Measurements from ENCODE around the gene ITFG2. TPM values are rescaled to one million over a fixed set of nuclear protein-coding genes. Genes with fewer than 3 reads are reported as not detected.
A peak's percentile ranks its signal among the peaks of the same experiment; 100 is the strongest.

Gene ITFG2
- total RNA-seq, 2 experiments from 2014 or later = 25.4 to 25.8 TPM

DNA sequence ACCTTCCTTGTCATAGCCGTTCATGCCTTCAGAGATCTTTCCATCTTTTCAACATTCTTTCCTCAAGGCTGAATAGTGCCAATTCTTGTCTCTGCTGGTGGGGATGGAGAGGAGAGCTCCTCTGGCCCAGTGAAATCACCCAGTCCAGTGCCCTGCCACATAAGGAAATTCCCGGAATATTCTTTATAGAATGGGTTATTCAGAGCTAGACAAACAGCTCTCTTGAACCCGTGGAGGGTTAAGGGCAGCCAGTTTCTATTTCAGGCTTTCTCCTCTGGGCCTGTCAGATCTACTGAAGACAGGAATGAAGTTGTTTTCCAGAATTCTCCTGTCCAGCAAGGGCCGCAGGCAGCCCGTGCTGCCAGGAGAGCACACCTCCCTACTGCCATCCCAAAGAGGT, 30.5 kb downstream of the ITFG2 start:
- Mint-ChIP-seq H3K36me3 (ENCODE audit: low read depth) (peaks cover 20% of the 10 kb centered on the region), H3K9me3 (no peaks in the 10 kb centered on the region), H3K4me1 (ENCODE audit: low read depth) (no peaks in the 10 kb centered on the region), H3K27me3 (no peaks in the 10 kb centered on the region), H3K4me3 (no peak overlapping the region), H3K27ac (no peak overlapping the region)
- TF ChIP-seq, protein P1, sequence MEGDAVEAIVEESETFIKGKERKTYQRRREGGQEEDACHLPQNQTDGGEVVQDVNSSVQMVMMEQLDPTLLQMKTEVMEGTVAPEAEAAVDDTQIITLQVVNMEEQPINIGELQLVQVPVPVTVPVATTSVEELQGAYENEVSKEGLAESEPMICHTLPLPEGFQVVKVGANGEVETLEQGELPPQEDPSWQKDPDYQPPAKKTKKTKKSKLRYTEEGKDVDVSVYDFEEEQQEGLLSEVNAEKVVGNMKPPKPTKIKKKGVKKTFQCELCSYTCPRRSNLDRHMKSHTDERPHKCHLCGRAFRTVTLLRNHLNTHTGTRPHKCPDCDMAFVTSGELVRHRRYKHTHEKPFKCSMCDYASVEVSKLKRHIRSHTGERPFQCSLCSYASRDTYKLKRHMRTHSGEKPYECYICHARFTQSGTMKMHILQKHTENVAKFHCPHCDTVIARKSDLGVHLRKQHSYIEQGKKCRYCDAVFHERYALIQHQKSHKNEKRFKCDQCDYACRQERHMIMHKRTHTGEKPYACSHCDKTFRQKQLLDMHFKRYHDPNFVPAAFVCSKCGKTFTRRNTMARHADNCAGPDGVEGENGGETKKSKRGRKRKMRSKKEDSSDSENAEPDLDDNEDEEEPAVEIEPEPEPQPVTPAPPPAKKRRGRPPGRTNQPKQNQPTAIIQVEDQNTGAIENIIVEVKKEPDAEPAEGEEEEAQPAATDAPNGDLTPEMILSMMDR (IDR thresholded peaks at IDR 0.05) = no peak
- no peak for ATAC-seq
- CTCF ChIA-PET = interaction anchor here (1.1 to 1.2 kb wide), 2 partner anchors 11 to 101 kb away, joined by 3 read pairs; no protein-coding TSS in a partner anchor
- intact Hi-C loops (cut with micrococcal nuclease) = no loop called here
- POLR2A ChIA-PET = no interaction called here
- no peak for DNase-seq

DNA sequence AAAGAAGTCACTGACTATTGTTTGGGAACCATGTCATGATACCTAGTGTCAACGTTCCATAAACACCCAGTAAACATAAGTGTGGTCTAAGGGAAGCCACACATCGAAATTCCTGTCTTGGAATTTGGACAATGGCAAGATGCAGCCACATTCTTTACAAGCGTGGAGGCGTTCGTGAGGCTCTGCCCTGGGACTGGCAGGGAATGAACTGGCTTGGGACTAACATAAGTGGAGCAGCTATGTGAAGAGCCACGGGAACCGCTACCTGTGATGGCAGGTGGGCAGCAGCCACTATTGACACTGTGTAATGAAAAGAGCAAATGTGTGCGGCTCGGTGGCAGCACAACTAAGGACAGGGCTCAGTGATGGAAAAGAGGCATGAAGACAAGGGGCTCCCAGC, 32.3 kb downstream of the ITFG2 start:
- ATAC-seq (no peak), DNase-seq (no peak)
- Mint-ChIP-seq H3K27ac (no peak overlapping the region), H3K9me3 (no peaks in the 10 kb centered on the region), H3K27me3 (no peaks in the 10 kb centered on the region), H3K36me3 (ENCODE audit: low read depth) (peaks cover 14% of the 10 kb centered on the region), H3K4me3 (no peak overlapping the region), H3K4me1 (ENCODE audit: low read depth) (no peaks in the 10 kb centered on the region)
- ChIA-PET CTCF (interaction anchor here (0.9 to 3.4 kb wide), 4 partner anchors 9 to 197 kb away, joined by 3 to 11 read pairs (median 4); partner anchors contain the start of gene TULP3), POLR2A (interaction anchor here (1.1 kb wide), 1 partner anchor 19 kb away, joined by 3 read pairs; no protein-coding TSS in a partner anchor)
- TF ChIP-seq, protein P1 (IDR thresholded peaks at IDR 0.05) = no peak
- intact Hi-C loops (cut with micrococcal nuclease) = no loop called here

DNA sequence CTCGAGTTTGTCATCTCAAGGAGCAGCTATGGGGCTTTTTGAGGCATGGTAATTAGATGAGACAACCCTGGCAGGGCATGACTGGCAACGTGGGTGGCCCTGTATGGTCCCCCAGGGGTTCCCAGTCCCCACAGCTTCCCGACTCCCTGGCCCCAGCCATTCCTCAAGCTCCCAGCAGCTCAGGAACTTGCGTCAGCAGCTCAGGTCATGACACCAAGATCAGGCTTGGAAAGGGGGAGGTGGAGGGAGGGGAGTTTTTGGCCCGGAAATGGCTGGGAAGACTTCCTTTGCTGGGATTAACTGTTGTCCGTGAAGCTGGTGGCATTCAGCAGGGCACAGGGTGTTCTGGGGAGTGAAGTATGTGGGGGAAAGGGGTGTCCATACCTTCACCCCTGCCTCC, 32.8 kb downstream of the ITFG2 start:
- Mint-ChIP-seq H3K9me3 (no peaks in the 10 kb centered on the region), H3K27me3 (no peaks in the 10 kb centered on the region), H3K36me3 (ENCODE audit: low read depth) (peaks cover 12% of the 10 kb centered on the region), H3K27ac (no peak overlapping the region), H3K4me3 (no peak overlapping the region), H3K4me1 (ENCODE audit: low read depth) (no peaks in the 10 kb centered on the region)
- intact Hi-C loops (cut with micrococcal nuclease) = no loop called here
- no peak for ATAC-seq
- no peak for DNase-seq
- ChIA-PET CTCF (interaction anchor here (0.7 to 3.4 kb wide), 8 partner anchors 9 to 197 kb away, joined by 3 to 11 read pairs (median 4); partner anchors contain the start of gene TULP3), POLR2A (interaction anchor here (0.9 to 1.1 kb wide), 3 partner anchors 9 to 28 kb away, joined by 3 read pairs; no protein-coding TSS in a partner anchor)
- TF ChIP-seq, protein P1 (IDR thresholded peaks at IDR 0.05) = no peak

DNA sequence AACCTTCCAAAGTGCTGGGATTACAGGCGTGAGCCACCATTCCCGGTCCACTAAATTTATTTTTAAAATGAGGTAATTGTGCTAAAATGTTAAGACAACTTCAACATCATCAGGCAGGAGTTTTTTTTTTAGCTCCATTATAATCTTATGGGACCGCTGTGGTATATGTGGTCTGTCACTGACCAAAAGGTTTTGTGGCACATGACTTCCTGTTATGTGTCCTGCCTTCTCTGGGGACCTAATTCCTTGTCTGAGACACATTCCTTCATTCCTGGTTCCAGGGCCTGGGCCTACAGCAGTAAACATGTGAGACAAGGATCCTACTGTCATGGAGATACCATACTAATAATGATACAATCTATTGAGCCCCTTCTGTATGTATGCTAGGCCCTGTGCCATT, 39.5 kb downstream of the ITFG2 start:
- ChIA-PET CTCF (interaction anchor here (1.0 kb wide), 1 partner anchor 23 kb away, joined by 3 read pairs; no protein-coding TSS in a partner anchor), POLR2A (no interaction called here)
- no peaks in the 10 kb centered on the region for H3K4me1 Mint-ChIP-seq (ENCODE audit: low read depth)
- H3K4me3 Mint-ChIP-seq = no peak overlapping the region
- no peak for ATAC-seq
- no peaks in the 10 kb centered on the region for H3K9me3 Mint-ChIP-seq
- no peaks in the 10 kb centered on the region for H3K27me3 Mint-ChIP-seq
- intact Hi-C loops (cut with micrococcal nuclease) = loop anchor here (10.0 kb wide), 1 partner anchor 193 kb away; no protein-coding TSS in a partner anchor
- H3K36me3 Mint-ChIP-seq (ENCODE audit: low read depth) = peaks cover 3% of the 10 kb centered on the region
- TF ChIP-seq, protein P1 (IDR thresholded peaks at IDR 0.05) = no peak
- no peak for DNase-seq
- H3K27ac Mint-ChIP-seq = no peak overlapping the region

DNA sequence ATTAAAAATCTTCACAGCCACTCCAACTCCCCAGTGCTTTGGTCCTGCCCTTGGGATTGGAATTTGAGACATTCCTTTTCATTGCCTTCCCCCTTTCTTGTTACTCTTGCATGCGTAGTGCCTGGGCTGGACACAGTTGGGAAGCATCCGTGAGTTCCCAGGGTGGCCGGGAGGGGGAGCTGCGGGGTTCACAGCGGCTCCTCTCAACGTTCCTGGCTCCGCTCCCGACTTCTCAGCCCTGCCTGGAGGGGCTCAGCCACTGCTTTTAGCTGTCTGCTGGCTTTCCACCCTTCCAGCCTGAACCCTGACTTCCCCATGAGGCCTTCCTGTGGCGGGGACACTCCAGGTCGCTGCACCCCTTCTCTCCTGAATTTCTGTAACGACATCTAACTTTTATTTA, 41.2 kb downstream of the ITFG2 start:
- POLR2A ChIA-PET = interaction anchor here (0.8 to 1.2 kb wide), 2 partner anchors 8 to 13 kb away, joined by 3 read pairs; no protein-coding TSS in a partner anchor
- CTCF ChIA-PET = interaction anchor here (0.6 to 2.4 kb wide), 20 partner anchors 9 to 206 kb away, joined by 3 to 25 read pairs (median 4); partner anchors contain the start of genes FOXM1 and RHNO1
- TF ChIP-seq, protein P1 (IDR thresholded peaks at IDR 0.05) = peak; percentile 67
- peak; percentile 78 for ATAC-seq
- intact Hi-C loops (cut with micrococcal nuclease) = loop anchor here (10.0 kb wide), 1 partner anchor 191 kb away; no protein-coding TSS in a partner anchor
- Mint-ChIP-seq H3K36me3 (ENCODE audit: low read depth) (peaks cover 6% of the 10 kb centered on the region), H3K4me3 (no peak overlapping the region), H3K27ac (no peak overlapping the region), H3K9me3 (no peaks in the 10 kb centered on the region), H3K4me1 (ENCODE audit: low read depth) (no peaks in the 10 kb centered on the region), H3K27me3 (no peaks in the 10 kb centered on the region)
- DNase-seq = peak; percentile 65
